Omental fat pad (tissue), 4 donors: ENCODE measurements around the gene FAM171A2. TPM values are rescaled to one million over a fixed set of nuclear protein-coding genes. Genes with fewer than 3 reads are reported as not detected.

Source experiments
- ATAC-seq: fragments of 150-250 bp; one replicate; pipeline ENCODE4 v1.9.1; 2016; ENCODE audit warnings: mild to moderate bottlenecking, moderate library complexity; ENCODE audit not compliant: low FRiP score
- DNase-seq: peaks from one replicate; pipeline ENCODE4 v3.0.0-alpha.2; 2019; ENCODE audit warnings: low spot score
- total RNA-seq, 4 donors: library from RNA; depleted of rRNA; stranded (reverse); fragments of >200 nt; gene quantifications; one replicate each; pipeline ENCODE4 v1.1.0, GENCODE V29; 2016
- TF ChIP-seq, protein P1 (sequence below), 3 donors: fragments of 450-650 bp; IDR thresholded peaks; one replicate each; pipeline ENCODE4 v1.5.1; 2016 to 2017; ENCODE audit warnings: antibody characterized with exemption in 3 of 3, mild to moderate bottlenecking in 3 of 3, moderate library complexity in 2 of 3

Gene FAM171A2
- total RNA-seq = 1 to 10 TPM in 1 of 4 donors, under 1 TPM in 3; 0.56 to 3.5 (median 0.95) TPM

DNA sequence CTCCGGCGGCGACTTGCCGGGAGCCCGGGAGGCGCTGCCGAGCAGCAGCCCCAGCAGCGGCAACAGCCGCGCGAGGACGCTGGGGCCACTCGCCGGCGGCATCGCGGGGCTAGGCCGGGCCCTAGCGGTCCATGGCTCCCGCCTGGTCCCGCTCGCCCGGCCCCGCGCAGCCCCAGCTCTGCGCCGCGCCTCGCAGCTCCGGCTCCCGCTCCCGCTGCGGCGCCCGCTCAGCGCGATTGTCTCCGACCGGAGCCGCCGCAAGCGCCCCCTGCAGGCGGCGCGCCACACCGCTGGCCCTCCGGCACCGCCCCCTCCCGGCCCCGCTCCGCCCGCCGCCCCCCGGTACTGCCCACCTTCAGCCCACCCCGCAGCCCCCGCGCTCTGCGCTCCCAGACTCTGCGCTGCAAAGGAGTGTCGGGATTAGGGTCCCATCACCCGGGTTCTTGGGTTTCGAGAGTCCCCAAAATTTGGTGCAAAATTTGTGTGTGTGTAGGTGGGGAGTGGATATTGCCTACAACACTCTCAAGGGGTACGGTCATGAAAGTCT lies at the start of gene FAM171A2:
Gene FAM171A2 (minus strand): TSS at position 241 of the 547 bp plus-strand sequence. CDS start 139 bp downstream, at position 102.
- DNase-seq (no peak), ATAC-seq (peak; percentile 74)
- TF ChIP-seq, protein P1, sequence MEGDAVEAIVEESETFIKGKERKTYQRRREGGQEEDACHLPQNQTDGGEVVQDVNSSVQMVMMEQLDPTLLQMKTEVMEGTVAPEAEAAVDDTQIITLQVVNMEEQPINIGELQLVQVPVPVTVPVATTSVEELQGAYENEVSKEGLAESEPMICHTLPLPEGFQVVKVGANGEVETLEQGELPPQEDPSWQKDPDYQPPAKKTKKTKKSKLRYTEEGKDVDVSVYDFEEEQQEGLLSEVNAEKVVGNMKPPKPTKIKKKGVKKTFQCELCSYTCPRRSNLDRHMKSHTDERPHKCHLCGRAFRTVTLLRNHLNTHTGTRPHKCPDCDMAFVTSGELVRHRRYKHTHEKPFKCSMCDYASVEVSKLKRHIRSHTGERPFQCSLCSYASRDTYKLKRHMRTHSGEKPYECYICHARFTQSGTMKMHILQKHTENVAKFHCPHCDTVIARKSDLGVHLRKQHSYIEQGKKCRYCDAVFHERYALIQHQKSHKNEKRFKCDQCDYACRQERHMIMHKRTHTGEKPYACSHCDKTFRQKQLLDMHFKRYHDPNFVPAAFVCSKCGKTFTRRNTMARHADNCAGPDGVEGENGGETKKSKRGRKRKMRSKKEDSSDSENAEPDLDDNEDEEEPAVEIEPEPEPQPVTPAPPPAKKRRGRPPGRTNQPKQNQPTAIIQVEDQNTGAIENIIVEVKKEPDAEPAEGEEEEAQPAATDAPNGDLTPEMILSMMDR (IDR thresholded peaks at IDR 0.05) = peak in 2 of 3 donors; percentile 24 to 47

DNA sequence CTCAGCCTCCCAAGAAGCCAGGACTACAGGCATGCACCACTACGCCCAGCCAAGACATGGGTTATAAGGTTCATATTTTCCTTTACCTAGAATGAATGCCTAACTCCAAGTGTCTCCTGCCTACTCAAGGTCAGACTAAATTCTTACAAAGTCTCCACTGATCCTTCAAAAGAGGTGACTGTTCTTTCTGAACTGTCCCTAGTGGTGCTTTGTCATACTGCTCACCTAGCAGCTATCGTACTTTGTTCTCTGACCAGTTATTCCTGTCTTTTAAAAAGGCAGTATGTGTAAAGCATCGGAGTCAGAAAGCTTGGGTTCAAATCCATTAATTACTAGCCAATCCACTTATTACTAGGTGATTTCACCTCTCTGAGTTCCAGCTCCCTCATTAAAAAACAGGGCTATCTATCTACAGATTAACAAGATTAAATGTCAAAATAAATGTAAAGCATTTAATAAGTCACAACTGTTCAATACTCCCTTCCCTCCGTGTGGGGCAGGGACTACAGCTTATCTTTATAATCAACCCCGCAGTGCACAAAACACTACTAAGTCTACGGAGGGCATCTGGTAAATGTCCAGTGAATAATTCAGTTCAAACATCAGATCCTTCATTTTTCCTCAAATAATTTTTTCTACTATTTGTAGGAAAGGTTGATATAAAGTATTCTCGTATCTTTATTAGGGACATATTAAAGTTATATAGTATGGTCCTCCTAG lies 45.8 kb upstream of the FAM171A2 start:
- DNase-seq = no peak
- TF ChIP-seq, protein P1 (IDR thresholded peaks at IDR 0.05) = no peak
- ATAC-seq = no peak

DNA sequence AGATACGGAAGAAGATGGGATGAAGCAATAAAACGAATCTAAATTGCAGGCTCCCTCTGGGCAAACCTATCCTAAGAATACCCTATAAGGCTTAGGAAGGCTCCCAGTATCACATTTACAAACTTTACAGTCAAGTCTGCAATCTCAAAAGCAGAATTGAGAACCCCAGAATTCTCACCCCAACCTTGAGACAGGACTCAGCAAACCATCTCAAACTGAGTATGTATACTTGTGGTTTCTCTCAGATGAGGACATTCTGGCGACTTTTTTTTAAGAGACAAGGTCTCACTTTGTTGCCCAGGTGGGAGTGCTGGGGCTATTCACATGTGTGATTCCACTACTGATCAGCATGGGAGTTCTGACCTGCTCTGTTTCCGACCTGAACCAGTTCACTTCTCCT lies 45.1 kb upstream of the FAM171A2 start:
- no peak for DNase-seq
- no peak for ATAC-seq

DNA sequence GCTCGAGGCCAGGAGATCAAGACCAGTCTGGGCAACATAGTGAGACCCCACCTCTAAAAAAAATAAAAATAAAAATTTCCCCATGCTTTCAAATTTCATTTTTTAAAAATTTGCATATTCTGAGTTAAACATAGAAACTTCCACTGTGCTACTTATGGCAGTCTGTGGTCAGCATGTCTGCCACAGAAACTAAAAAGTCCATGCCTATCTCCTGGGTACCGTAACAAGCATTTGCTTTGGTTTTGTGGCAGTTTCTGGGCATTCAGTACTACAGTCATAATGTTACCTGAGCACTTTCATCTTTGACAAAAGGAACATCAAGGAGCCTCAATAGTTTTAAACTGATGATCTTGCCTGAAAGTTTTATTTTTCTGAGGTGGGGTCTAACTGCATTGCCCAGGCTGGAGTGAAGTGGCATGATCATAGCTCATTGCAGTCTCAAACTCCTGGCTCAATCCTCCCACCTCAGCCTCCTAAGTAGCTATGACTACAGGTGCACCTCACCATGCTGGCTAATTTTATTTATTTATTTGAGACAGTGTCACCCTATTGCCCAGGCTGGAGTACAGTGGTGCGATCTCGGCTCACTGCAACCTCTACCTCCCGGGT lies 39.0 kb upstream of the FAM171A2 start:
- TF ChIP-seq, protein P1 (IDR thresholded peaks at IDR 0.05) = no peak
- ATAC-seq = no peak
- DNase-seq = no peak

More for the DNA sequence above, 45.1 kb upstream of the FAM171A2 start:
- TF ChIP-seq, protein P1 (IDR thresholded peaks at IDR 0.05) = no peak

DNA sequence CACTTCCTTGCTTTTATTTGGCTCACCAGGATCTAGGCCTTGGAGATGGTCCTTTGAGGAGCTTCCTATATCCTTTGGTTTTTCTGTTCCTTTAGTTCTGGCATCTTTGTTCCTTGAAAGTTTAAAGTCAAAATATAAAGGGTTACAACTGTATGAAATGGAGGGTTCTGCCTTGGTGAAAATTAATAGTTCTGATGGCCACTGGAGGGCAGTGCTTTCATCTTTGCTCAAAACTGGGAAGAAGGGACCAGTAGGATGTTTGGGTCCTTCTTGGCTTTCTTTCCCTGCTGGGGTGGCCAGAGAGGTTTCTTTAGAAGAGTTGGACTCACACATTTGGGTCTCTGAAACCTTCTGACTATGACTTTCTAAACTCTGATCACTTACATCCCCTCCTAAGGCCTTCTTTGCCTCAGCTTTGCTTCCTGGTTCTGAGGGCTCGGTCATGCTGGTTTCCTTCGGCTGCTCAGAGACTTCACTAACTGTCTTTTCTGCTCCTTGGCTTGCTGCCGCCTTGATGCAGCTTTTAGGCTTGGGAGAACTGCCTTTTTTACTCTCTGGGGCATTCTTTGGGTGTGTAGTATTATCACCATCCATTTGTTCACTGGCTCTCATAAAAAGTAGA lies 36.7 kb upstream of the FAM171A2 start:
- TF ChIP-seq, protein P1 (IDR thresholded peaks at IDR 0.05) = no peak
- ATAC-seq = no peak
- DNase-seq = no peak

DNA sequence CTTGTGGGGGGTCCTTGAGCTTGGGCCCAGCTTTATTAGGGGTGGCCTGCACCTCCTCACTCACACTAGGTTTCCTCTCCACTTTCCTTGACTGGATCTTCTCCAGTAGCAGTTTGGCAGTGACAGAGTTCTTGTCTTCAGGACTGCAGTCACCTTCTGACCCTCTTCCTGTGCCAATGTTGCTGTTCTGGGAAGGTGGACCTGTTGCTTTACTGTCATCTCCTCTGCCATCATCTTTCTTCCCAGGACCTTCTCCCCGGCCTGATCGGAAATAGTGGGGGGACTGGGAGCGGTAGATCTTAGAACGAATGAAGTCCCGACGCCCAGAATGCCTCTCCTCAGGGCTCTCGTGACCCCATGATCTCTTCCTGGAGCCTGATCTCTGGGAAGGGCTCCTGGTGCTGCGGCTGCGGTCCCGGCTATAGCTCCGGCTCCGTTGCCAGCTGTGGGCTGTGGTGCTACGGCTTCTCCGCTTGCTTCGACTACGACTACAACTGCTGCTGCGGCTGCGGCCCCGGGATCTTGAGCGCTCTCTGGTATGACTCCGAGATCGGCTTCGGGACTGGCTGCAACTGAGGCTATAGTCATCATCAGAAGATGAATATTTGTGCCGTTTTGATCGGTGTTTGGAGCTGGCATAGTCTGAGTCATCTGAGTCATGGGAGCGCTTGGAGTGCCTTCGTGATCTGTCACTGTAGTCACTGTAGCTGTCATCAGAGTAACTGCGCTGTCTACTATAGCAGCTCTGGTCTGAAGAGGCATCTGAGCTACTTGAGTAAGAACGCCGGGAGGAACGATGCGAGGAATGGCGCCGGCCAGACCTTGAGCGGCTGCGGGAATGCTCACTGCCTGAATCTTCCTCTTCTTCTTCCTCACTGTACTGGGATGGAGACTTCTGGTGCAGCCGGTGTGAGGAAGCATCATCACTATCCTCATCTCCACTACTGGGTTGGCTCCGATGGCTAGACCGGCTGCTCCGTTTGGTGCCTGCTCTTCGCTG lies 35.3 kb upstream of the FAM171A2 start:
- no peak for DNase-seq
- peak; percentile 12 for ATAC-seq
- TF ChIP-seq, protein P1 (IDR thresholded peaks at IDR 0.05) = no peak
